ENCODE measurements around the gene CARD14.

Gene CARD14

GRCh38 chr17:80212962-80213642 is 43.3 kb downstream of the CARD14 start:
- DNase-seq = no peak

GRCh38 chr17:80213643-80213975 is 43.8 kb downstream of the CARD14 start:
- DNase-seq = no peak

- no peak for DNase-seq
Measured at GRCh38 chr17:80214012-80214877, 44.4 kb downstream of the CARD14 start.

GRCh38 chr17:80214878-80215210 is 45.0 kb downstream of the CARD14 start:
- no peak for DNase-seq

GRCh38 chr17:80216473-80217456 is 46.9 kb downstream of the CARD14 start:
- DNase-seq = no peak

- DNase-seq = no peak
Measured at GRCh38 chr17:80217703-80218362, 48.0 kb downstream of the CARD14 start.

- DNase-seq = no peak
Measured at GRCh38 chr17:80218391-80218790, 48.6 kb downstream of the CARD14 start.

GRCh38 chr17:80219013-80219762 is 49.4 kb downstream of the CARD14 start:
- peak; percentile 75 to 90 (median 87) for DNase-seq

GRCh38 chr17:80219763-80220053 is 49.9 kb downstream of the CARD14 start:
- DNase-seq = no peak

GRCh38 chr17:80220054-80220735 is 50.4 kb downstream of the CARD14 start, which contains the start of the genes SGSH and SLC26A11:
TSS of gene SGSH (minus strand) at chr17:80220333. CDS start at chr17:80220313, 20 bp downstream.
TSS of gene SLC26A11 (plus strand) at chr17:80220427. CDS start at chr17:80221561, 1,134 bp downstream.
- DNase-seq = peak; percentile 42 to 58 (median 56)

GRCh38 chr17:80220736-80221215 is 50.9 kb downstream of the CARD14 start:
- peak in 1 of 5 donors; percentile 7 for DNase-seq

- DNase-seq = no peak
Measured at GRCh38 chr17:80221351-80222105, 51.7 kb downstream of the CARD14 start.

GRCh38 chr17:80222376-80223141 is 52.7 kb downstream of the CARD14 start:
- DNase-seq = no peak

- DNase-seq = no peak
Measured at GRCh38 chr17:80223142-80223815, 53.4 kb downstream of the CARD14 start.

- DNase-seq = no peak
Measured at GRCh38 chr17:80223838-80224497, 54.1 kb downstream of the CARD14 start.

GRCh38 chr17:80224683-80225082 is 54.9 kb downstream of the CARD14 start:
- no peak for DNase-seq

GRCh38 chr17:80225230-80225629 is 55.4 kb downstream of the CARD14 start:
- DNase-seq = no peak

- DNase-seq = no peak
Measured at GRCh38 chr17:80227156-80227555, 57.3 kb downstream of the CARD14 start.
